Left hindlimb (tissue), 1 donor: ENCODE measurements around the gene ACOT8.
A peak's percentile ranks its signal among the peaks of the same experiment; 100 is the strongest.
"Not testable (repeated sequence)": the region's sequence is repeated elsewhere in the genome, so short reads cannot be mapped to it uniquely, and the experiment has no call there.

Experiments used
- DNase-seq: peaks from one replicate; pipeline ENCODE4 v3.0.0-alpha.2; 2018

Gene ACOT8

GRCh38 chr20:45826381-45827019 is 30.7 kb downstream of the ACOT8 start:
- peak; percentile 60 for DNase-seq

GRCh38 chr20:45823949-45824835 is 33.0 kb downstream of the ACOT8 start:
- no peak for DNase-seq

- no peak for DNase-seq
Observed at GRCh38 chr20:45822857-45823256, 34.3 kb downstream of the ACOT8 start.

- DNase-seq = no peak
Observed at GRCh38 chr20:45821947-45822346, 35.2 kb downstream of the ACOT8 start.

GRCh38 chr20:45819466-45819865 is 37.7 kb downstream of the ACOT8 start:
- DNase-seq = no peak

GRCh38 chr20:45818239-45818638 is 39.0 kb downstream of the ACOT8 start:
- no peak for DNase-seq

- no peak for DNase-seq
Observed at GRCh38 chr20:45817376-45818194, 39.6 kb downstream of the ACOT8 start.

GRCh38 chr20:45816951-45817350 is 40.2 kb downstream of the ACOT8 start:
- no peak for DNase-seq

- no peak for DNase-seq
Observed at GRCh38 chr20:45814314-45814713, 42.9 kb downstream of the ACOT8 start.

- no peak for DNase-seq
Observed at GRCh38 chr20:45813489-45813888, 43.7 kb downstream of the ACOT8 start.

GRCh38 chr20:45813006-45813340 is 44.2 kb downstream of the ACOT8 start:
- DNase-seq = no peak

GRCh38 chr20:45812157-45813005 is 44.8 kb downstream of the ACOT8 start, which contains the start of gene UBE2C:
Gene UBE2C, plus strand, starts transcription at chr20:45812644. Its CDS starts 52 bp downstream, at chr20:45812696.
- peak; percentile 99 for DNase-seq

- DNase-seq = no peak
Observed at GRCh38 chr20:45810191-45810970, 46.8 kb downstream of the ACOT8 start.

- no peak for DNase-seq
Observed at GRCh38 chr20:45801851-45802250, 55.3 kb downstream of the ACOT8 start.

- DNase-seq = no peak
Observed at GRCh38 chr20:45798935-45799642, 58.1 kb downstream of the ACOT8 start.

- not testable (repeated sequence) for DNase-seq
Observed at GRCh38 chr20:45797955-45798354, 59.2 kb downstream of the ACOT8 start.

GRCh38 chr20:45797510-45797909 is 59.7 kb downstream of the ACOT8 start:
- DNase-seq = not testable (repeated sequence)

GRCh38 chr20:45796337-45797065 is 60.7 kb downstream of the ACOT8 start:
- DNase-seq = no peak

GRCh38 chr20:45792317-45793118 is 64.7 kb downstream of the ACOT8 start:
- no peak for DNase-seq
